H1 (cell line): ENCODE measurements around the gene RBM19.

Source experiments
- BACH1 ChIP-seq: IDR thresholded peaks from 2 replicates; pipeline ENCODE4 v1.6.1; 2012; ENCODE audit warnings: low read length, improper control_type of control experiment
- CBX8 ChIP-seq: fragments of 300-800, 300-1000 bp; sonication (generic); IDR thresholded peaks from 2 replicates; pipeline ENCODE4 v1.7.1; 2016; ENCODE audit warnings: low read depth, low read length, borderline replicate concordance
- CTCF ChIP-seq, 3 experiments: IDR thresholded peaks; 1 replicate in 2 of 3; 2 replicates in 1 of 3; pipeline versions ENCODE4 v1.5.1 to v1.6.1; 2011; ENCODE audit warnings: low read length in 3 of 3, mild to moderate bottlenecking in 3 of 3, inconsistent platforms in 2 of 3, low read depth in 1 of 3, moderate library complexity in 1 of 3; ENCODE audit not compliant: insufficient read depth in 1 of 3; ENCODE audit errors: control extremely low read depth in 1 of 3
- JUN ChIP-seq: IDR thresholded peaks from 2 replicates; pipeline ENCODE4 v1.6.1; 2011; ENCODE audit warnings: low read depth, mild to moderate bottlenecking, improper control_type of control experiment, low read length
- NRF1 ChIP-seq: IDR thresholded peaks from 2 replicates; pipeline ENCODE4 v1.6.1; 2011; ENCODE audit warnings: mild to moderate bottlenecking, low read depth, low read length, improper control_type of control experiment
- POLR2A ChIP-seq, 2 experiments: IDR thresholded peaks; 1 replicate in 1 of 2; 2 replicates in 1 of 2; pipeline ENCODE4 v1.6.1; 2011; ENCODE audit warnings: low read depth in 2 of 2, low read length in 2 of 2, mild to moderate bottlenecking in 2 of 2; ENCODE audit errors: control extremely low read depth in 1 of 2
- RAD21 ChIP-seq, 2 experiments: IDR thresholded peaks in 1 of 2; conservative IDR thresholded peaks in 1 of 2; 2 replicates each; pipeline ENCODE4 v1.6.1; 2011; ENCODE audit warnings: low read depth in 2 of 2, low read length in 2 of 2, improper control_type of control experiment in 1 of 2, inconsistent platforms in 1 of 2, mild to moderate bottlenecking in 1 of 2, moderate library complexity in 1 of 2
- SIN3A ChIP-seq, 2 experiments: IDR thresholded peaks in 1 of 2; conservative IDR thresholded peaks in 1 of 2; 2 replicates each; pipeline ENCODE4 v1.6.1; 2011 to 2012; ENCODE audit warnings: low read length in 2 of 2, improper control_type of control experiment in 1 of 2, low read depth in 1 of 2, mild to moderate bottlenecking in 1 of 2
- SP1 ChIP-seq: IDR thresholded peaks from 2 replicates; pipeline ENCODE4 v1.6.1; 2011; ENCODE audit warnings: low read depth, low read length
- TAF1 ChIP-seq: IDR thresholded peaks from 2 replicates; pipeline ENCODE4 v1.6.1; 2011; ENCODE audit warnings: mild to moderate bottlenecking, low read depth, low read length
- TAF7 ChIP-seq: optimal IDR thresholded peaks from 2 replicates; pipeline ENCODE3; 2011; ENCODE audit warnings: low read depth, mild to moderate bottlenecking, inconsistent platforms, low read length, moderate library complexity, borderline replicate concordance
- YY1 ChIP-seq: IDR thresholded peaks from 2 replicates; pipeline ENCODE4 v1.6.1; 2011; ENCODE audit warnings: low read depth, mild to moderate bottlenecking, low read length

GRCh38 chr12:113962733-113963132, 3.4 kb downstream of the RBM19 start:
- no peak for TF ChIP-seq TAF1
- TF ChIP-seq POLR2A (IDR thresholded peaks at IDR 0.05; ENCODE audit: control extremely low read depth in 1 of 2, low read depth in 2 of 2, low read length in 2 of 2), result no peak
- no peak for TF ChIP-seq JUN
- no peak for TF ChIP-seq CTCF (IDR thresholded peaks at IDR 0.05; ENCODE audit: control extremely low read depth in 1 of 3, insufficient read depth in 1 of 3, low read depth in 1 of 3, low read length in 3 of 3)
- TF ChIP-seq NRF1, result no peak
- no peak for TF ChIP-seq SP1
- no peak for TF ChIP-seq CBX8
- no peak for TF ChIP-seq YY1
- TF ChIP-seq SIN3A (conservative IDR thresholded peaks at IDR 0.05 in 1 of 2, IDR thresholded peaks at IDR 0.05 in 1 of 2; ENCODE audit: low read depth in 1 of 2, low read length in 2 of 2), result no peak
- no peak for TF ChIP-seq RAD21 (IDR thresholded peaks at IDR 0.05 in 1 of 2, conservative IDR thresholded peaks at IDR 0.05 in 1 of 2; ENCODE audit: low read depth in 2 of 2, low read length in 2 of 2)
- TF ChIP-seq BACH1, result no peak
- no peak for TF ChIP-seq TAF7
